ENCODE data around the gene NR2F2. TPM values are rescaled to one million over a fixed set of nuclear protein-coding genes. Genes with fewer than 3 reads are reported as not detected.
A peak's percentile ranks its signal among the peaks of the same experiment; 100 is the strongest.

NR2F2 gene
- total RNA-seq, 1 donor from 2014 or later, result 32.1 TPM

GRCh38 chr15:96333131-96334016 is 2.9 kb downstream of the NR2F2 start:
- H3K4me2 ChIP-seq, result peak overlapping the region; percentile 98
- peaks cover 53% of the 10 kb centered on the region for H3K27me3 ChIP-seq
- H2AFZ ChIP-seq (replicated peaks), result no peak overlapping the region
- H4K20me1 ChIP-seq (ENCODE audit: low read depth), result peaks cover 79% of the 10 kb centered on the region
- H3K9ac ChIP-seq, result peak overlapping the region; percentile 78
- H3K27ac ChIP-seq, result peak overlapping the region; percentile 88
- Mint-ChIP-seq H3K4me1 (peaks cover 37% of the 10 kb centered on the region), H3K36me3 (peaks cover 55% of the 10 kb centered on the region), H3K27ac (peak overlapping the region; percentile 96), H3K27me3 (ENCODE audit: insufficient read depth, low read depth) (peaks cover 28% of the 10 kb centered on the region), H3K4me3 (peak overlapping the region; percentile 96), H3K9me3 (peaks cover 4% of the 10 kb centered on the region)
- no peak for TF ChIP-seq EZH2phosphoT487 (IDR thresholded peaks at IDR 0.05)
- no peak for TF ChIP-seq CTCF (IDR thresholded peaks at IDR 0.05)
- no peak for TF ChIP-seq EZH2 (IDR thresholded peaks at IDR 0.05)
- H3F3A ChIP-seq (ENCODE audit: low read depth), result peaks cover 69% of the 10 kb centered on the region
- peak; percentile 62 for DNase-seq (ENCODE audit: low spot score)
- H3K9me3 ChIP-seq (ENCODE audit: low read depth), result no peaks in the 10 kb centered on the region
- peaks cover 19% of the 10 kb centered on the region for H3K36me3 ChIP-seq
- peak overlapping the region; percentile 92 for H3K4me3 ChIP-seq
- peaks cover 94% of the 10 kb centered on the region for H3K79me2 ChIP-seq (ENCODE audit: low read depth)
- H3K4me1 ChIP-seq, result peaks cover 38% of the 10 kb centered on the region

DNA sequence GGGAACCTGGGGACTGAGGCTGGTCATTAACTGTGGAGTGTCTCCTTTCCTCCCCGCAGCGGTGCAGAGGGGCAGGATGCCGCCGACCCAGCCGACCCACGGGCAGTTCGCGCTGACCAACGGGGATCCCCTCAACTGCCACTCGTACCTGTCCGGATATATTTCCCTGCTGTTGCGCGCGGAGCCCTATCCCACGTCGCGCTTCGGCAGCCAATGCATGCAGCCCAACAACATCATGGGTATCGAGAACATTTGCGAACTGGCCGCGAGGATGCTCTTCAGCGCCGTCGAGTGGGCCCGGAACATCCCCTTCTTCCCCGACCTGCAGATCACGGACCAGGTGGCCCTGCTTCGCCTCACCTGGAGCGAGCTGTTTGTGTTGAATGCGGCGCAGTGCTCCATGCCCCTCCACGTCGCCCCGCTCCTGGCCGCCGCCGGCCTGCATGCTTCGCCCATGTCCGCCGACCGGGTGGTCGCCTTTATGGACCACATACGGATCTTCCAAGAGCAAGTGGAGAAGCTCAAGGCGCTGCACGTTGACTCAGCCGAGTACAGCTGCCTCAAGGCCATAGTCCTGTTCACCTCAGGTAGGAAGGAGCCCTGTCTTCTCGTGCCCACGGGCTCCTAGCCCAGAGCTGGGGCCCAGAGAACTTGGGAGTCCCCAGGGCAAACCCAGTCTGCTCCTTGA is 3.7 kb downstream of the NR2F2 start:
- Mint-ChIP-seq H3K36me3 (peaks cover 56% of the 10 kb centered on the region), H3K9me3 (peaks cover 4% of the 10 kb centered on the region), H3K4me3 (peak overlapping the region; percentile 96), H3K27me3 (ENCODE audit: insufficient read depth, low read depth) (peaks cover 28% of the 10 kb centered on the region), H3K4me1 (peaks cover 35% of the 10 kb centered on the region), H3K27ac (peak overlapping the region; percentile 96)
- peaks cover 45% of the 10 kb centered on the region for H3K27me3 ChIP-seq
- H3F3A ChIP-seq (ENCODE audit: low read depth), result peaks cover 70% of the 10 kb centered on the region
- H3K9me3 ChIP-seq (ENCODE audit: low read depth), result no peaks in the 10 kb centered on the region
- H4K20me1 ChIP-seq (ENCODE audit: low read depth), result peaks cover 82% of the 10 kb centered on the region
- peak; percentile 36 for TF ChIP-seq EZH2phosphoT487 (IDR thresholded peaks at IDR 0.05)
- TF ChIP-seq CTCF (IDR thresholded peaks at IDR 0.05), result no peak
- TF ChIP-seq EZH2 (IDR thresholded peaks at IDR 0.05), result no peak
- peak overlapping the region; percentile 92 for H3K4me3 ChIP-seq
- peaks cover 38% of the 10 kb centered on the region for H3K4me1 ChIP-seq
- no peak overlapping the region for H3K27ac ChIP-seq
- peaks cover 94% of the 10 kb centered on the region for H3K79me2 ChIP-seq (ENCODE audit: low read depth)
- H3K9ac ChIP-seq, result peak overlapping the region; percentile 78
- peaks cover 21% of the 10 kb centered on the region for H3K36me3 ChIP-seq
- peak overlapping the region; percentile 98 for H3K4me2 ChIP-seq
- DNase-seq (ENCODE audit: low spot score), result peak; percentile 40
- H2AFZ ChIP-seq (replicated peaks), result no peak overlapping the region

DNA sequence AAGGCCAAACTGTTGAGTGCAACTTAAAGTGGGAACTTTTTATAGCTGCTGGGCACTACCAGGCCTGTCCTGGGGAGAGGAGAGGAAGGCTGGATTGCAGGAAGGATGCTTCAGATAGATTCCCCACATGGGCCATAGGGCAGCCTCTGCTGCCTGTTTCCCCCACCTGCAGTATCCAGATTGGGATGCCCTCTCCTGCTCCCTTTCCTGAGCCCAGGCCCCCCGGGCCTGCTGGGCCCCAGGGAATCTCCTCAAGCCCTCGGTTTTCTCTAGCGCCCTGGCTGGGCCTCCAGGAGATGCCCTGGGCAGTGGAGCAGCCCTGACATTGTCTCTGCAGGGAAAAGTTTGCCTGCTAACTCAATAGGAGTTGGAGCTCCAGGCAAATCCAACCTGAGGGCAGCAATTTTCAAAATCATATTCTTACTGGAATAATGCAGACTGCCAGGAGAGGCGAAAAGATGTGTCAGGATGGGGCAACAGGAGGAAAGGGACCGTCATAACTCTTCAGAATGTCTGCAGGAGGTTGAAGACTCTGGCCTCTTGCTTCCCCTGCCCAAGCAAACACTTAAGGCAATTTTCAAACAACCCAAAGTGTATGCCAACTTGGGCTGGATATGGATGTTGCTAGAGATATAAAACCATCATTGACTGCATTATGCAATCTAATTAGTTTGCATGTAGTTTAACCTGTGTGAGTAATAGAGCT is 4.4 kb downstream of the NR2F2 start:
- Histone ChIP-seq H3K36me3 (peaks cover 21% of the 10 kb centered on the region), H3K9me3 (ENCODE audit: low read depth) (no peaks in the 10 kb centered on the region), H3K9ac (no peak overlapping the region), H3F3A (ENCODE audit: low read depth) (peaks cover 71% of the 10 kb centered on the region), H4K20me1 (ENCODE audit: low read depth) (peaks cover 87% of the 10 kb centered on the region), H3K4me3 (peak overlapping the region; percentile 92), H3K27me3 (peaks cover 38% of the 10 kb centered on the region), H3K27ac (no peak overlapping the region), H3K79me2 (ENCODE audit: low read depth) (peaks cover 94% of the 10 kb centered on the region), H3K4me2 (peak overlapping the region; percentile 98), H2AFZ (replicated peaks) (no peak overlapping the region), H3K4me1 (peaks cover 37% of the 10 kb centered on the region)
- peaks cover 36% of the 10 kb centered on the region for H3K4me1 Mint-ChIP-seq
- peak overlapping the region; percentile 57 for H3K27ac Mint-ChIP-seq
- peaks cover 28% of the 10 kb centered on the region for H3K27me3 Mint-ChIP-seq (ENCODE audit: insufficient read depth, low read depth)
- peak; percentile 15 for TF ChIP-seq EZH2phosphoT487 (IDR thresholded peaks at IDR 0.05)
- no peak for TF ChIP-seq EZH2 (IDR thresholded peaks at IDR 0.05)
- peak overlapping the region; percentile 96 for H3K4me3 Mint-ChIP-seq
- peaks cover 4% of the 10 kb centered on the region for H3K9me3 Mint-ChIP-seq
- DNase-seq (ENCODE audit: low spot score), result peak; percentile 15
- H3K36me3 Mint-ChIP-seq, result peaks cover 59% of the 10 kb centered on the region
